Measurements from ENCODE around the gene C2orf76. TPM values are rescaled to one million over a fixed set of nuclear protein-coding genes. Genes with fewer than 3 reads are reported as not detected.
A peak's percentile ranks its signal among the peaks of the same experiment; 100 is the strongest.

The C2orf76 gene
- total and polyA plus RNA-seq, 2 of the 4 experiments (the other 2 are of a cell fraction), result 10.6 to 12.6 TPM

DNA sequence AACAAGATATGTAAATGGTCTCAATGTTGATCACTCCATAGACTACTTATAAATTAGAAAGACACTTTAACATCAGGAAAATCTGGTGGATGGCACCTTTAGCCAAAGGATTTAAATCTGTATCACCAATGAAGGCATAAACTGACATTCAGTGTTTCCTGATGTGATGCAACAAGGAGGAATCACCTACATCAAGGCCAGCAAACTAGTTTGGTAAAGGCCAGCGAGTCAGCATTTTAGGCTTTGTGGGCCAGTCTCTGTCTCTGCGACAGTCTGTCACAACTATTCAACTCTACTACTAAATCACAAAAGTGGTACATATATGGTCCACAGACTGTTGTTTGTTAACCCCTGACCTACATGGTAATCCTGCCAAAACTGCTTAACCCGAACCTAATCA is 33.3 kb downstream of the C2orf76 start:
- no peaks in the 10 kb centered on the region for H3K36me3 ChIP-seq (ENCODE audit: control insufficient read depth, insufficient read depth, low read length)
- H3K9me1 ChIP-seq (ENCODE audit: insufficient read depth, low read length), result no peaks in the 10 kb centered on the region
- H3K14ac ChIP-seq (replicated peaks; ENCODE audit: low read depth, low read length), result no peak overlapping the region
- H3K4me2 ChIP-seq (ENCODE audit: low read depth, low read length), result no peak overlapping the region
- H3K9ac ChIP-seq (ENCODE audit: low read depth, low read length), result no peak overlapping the region
- no peak for ATAC-seq (ENCODE audit: low read depth)
- H4K8ac ChIP-seq (ENCODE audit: low read depth in 2 of 2, low read length in 2 of 2), result no peak overlapping the region
- H3K27ac ChIP-seq (ENCODE audit: insufficient read depth, low read length), result no peak overlapping the region
- H3K18ac ChIP-seq (ENCODE audit: low read depth, low read length), result no peak overlapping the region
- no peak overlapping the region for H2BK5ac ChIP-seq (ENCODE audit: low read depth, low read length, poor library complexity, severe bottlenecking)
- no peak overlapping the region for H3K4ac ChIP-seq (ENCODE audit: low read depth, low read length)
- intact Hi-C loops (cut with micrococcal nuclease) (no loop called here), in situ Hi-C loops (cut with MboI; ENCODE audit: low sequenced_read_pairs) (no loop called here), dilution Hi-C loops (cut with HindIII; ENCODE audit: low sequenced_read_pairs, unreplicated experiment) (no loop called here)
- H3K4me3 ChIP-seq (ENCODE audit: insufficient read depth, low read depth, low read length), result no peak overlapping the region
- no peaks in the 10 kb centered on the region for H3K9me3 ChIP-seq (ENCODE audit: control insufficient read depth, insufficient read depth, low read length)
- H2AFZ ChIP-seq (replicated peaks; ENCODE audit: low read length, poor library complexity), result no peak overlapping the region
- peak; percentile 17 for DNase-seq
- no peak overlapping the region for H3K56ac ChIP-seq (ENCODE audit: extremely low read depth, insufficient read depth, low read length)
- H3K4me1 ChIP-seq (ENCODE audit: control insufficient read depth, insufficient read depth, low read length), result no peaks in the 10 kb centered on the region
- no peaks in the 10 kb centered on the region for H3K27me3 ChIP-seq (ENCODE audit: control insufficient read depth, insufficient read depth, low read length)
- no peaks in the 10 kb centered on the region for H4K20me1 ChIP-seq (ENCODE audit: insufficient read depth, low read length)
- no peak overlapping the region for H2AK9ac ChIP-seq (replicated peaks; ENCODE audit: low read depth, low read length, poor library complexity)
- H2BK120ac ChIP-seq (ENCODE audit: low read depth, low read length), result no peak overlapping the region
- CTCF ChIA-PET, result no interaction called here
- 90% methylated on average over 2 of the region's 3 CpGs; no CpG with 5 or more reads in 1 of the 2 experiments for WGBS, 2 experiments (ENCODE audit: extremely low coverage in 2 of 2, insufficient read length in 1 of 2)
- H4K5ac ChIP-seq (ENCODE audit: low read depth, low read length), result no peak overlapping the region
- no peak for TF ChIP-seq POLR2A (IDR thresholded peaks at IDR 0.05; ENCODE audit: low read depth, low read length)
- no peak for TF ChIP-seq CHD1 (IDR thresholded peaks at IDR 0.05; ENCODE audit: low read depth, low read length)
- no peak for TF ChIP-seq RAD21 (IDR thresholded peaks at IDR 0.05; ENCODE audit: low read length)
- TF ChIP-seq MXI1 (IDR thresholded peaks at IDR 0.05; ENCODE audit: borderline replicate concordance, low read depth, low read length), result no peak
- peak; percentile 37 for TF ChIP-seq CEBPB (IDR thresholded peaks at IDR 0.05; ENCODE audit: low read depth, low read length)
- no peak for TF ChIP-seq FOS (IDR thresholded peaks at IDR 0.05; ENCODE audit: low read depth, low read length)
- no peak overlapping the region for H2AK5ac ChIP-seq (ENCODE audit: low read depth, low read length)
- POLR2A ChIA-PET (ENCODE audit: unreplicated experiment), result no interaction called here
- no peak overlapping the region for H2BK20ac ChIP-seq (ENCODE audit: low read depth, low read length)
- H2BK15ac ChIP-seq (ENCODE audit: low read depth, low read length), result no peak overlapping the region
- no peaks in the 10 kb centered on the region for H3K79me1 ChIP-seq (ENCODE audit: low read depth in 1 of 2, low read length in 2 of 2)
- no TSS peak for BruUV-seq (replicated peaks)
- H4K91ac ChIP-seq (ENCODE audit: insufficient read depth, low read depth, low read length), result no peak overlapping the region
- H3K23ac ChIP-seq (ENCODE audit: low read depth, low read length), result no peak overlapping the region
